ENCODE data around the gene ANKRA2. TPM values are rescaled to one million over a fixed set of nuclear protein-coding genes. Genes with fewer than 3 reads are reported as not detected.

Gene ANKRA2
- total and polyA plus RNA-seq, 10 donors: 20.6 to 35.1 (median 25.0) TPM

DNA sequence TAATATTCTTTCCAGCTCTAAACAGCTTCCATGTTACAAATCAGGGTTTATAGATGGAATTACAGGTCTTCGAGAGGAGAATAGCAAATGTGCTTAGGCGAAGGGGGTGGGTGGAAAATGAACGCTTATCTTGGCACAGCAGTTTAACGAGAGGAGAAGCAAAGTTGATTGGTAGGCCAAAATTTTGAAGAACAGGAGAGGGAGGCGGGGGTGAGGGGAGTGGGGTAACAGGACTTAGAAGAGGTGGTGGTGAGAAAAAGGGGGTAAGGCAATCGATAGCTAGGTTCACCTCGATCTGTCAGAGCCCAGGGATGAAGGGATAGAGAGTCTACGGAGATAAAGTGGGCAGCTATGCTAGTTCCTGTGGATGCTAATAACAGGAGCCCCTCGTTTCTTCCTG, 764 bp downstream of the ANKRA2 start:
- DNase-seq: no peak
- intact Hi-C loops (cut with DNase I; ENCODE audit: low total_unique reads): no loop called here
- Histone ChIP-seq H3K36me3 (peaks cover 3 to 53% (median 24%) of the 10 kb centered on the region in 6 donors), H3K9me3 (no peaks in the 10 kb centered on the region), H3K27me3 (replicated peaks in 1 of 7) (no peaks in the 10 kb centered on the region), H3K27ac (peak overlapping the region; percentile 89 to 98 (median 96)), H3K4me3 (peak overlapping the region; percentile 61 to 96 (median 82)), H3K4me1 (peaks cover 20 to 74% (median 50%) of the 10 kb centered on the region in 6 donors)
- no peak for TF ChIP-seq POLR2AphosphoS5 (IDR thresholded peaks at IDR 0.05)
- no peak for TF ChIP-seq POLR2A (IDR thresholded peaks at IDR 0.05)
- WGBS, 5 donors: 2 to 4% (median 4%) methylated on average over 9 of the region's 9 CpGs

DNA sequence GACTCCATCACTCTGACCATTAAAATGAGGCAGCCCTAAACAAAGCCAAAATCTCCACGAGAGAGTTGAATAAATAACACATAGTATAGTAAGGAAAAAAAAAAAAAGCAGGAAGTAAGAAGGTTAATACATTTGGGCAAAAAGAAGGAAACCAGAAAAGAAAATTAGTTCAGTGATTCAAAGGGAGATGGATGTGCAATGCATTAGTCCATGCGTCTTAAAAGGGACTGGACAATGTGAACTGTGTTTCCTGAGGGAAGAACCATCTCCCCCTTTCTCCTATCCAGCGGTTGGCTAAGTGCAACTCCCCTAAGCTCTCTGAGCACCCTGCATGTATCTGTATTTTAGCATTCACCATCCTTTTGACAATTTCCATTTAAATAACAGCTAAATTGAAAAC, 1.4 kb downstream of the ANKRA2 start:
- H3K9me3 ChIP-seq: no peaks in the 10 kb centered on the region
- H3K36me3 ChIP-seq: peaks cover 3 to 53% (median 30%) of the 10 kb centered on the region in 6 donors
- intact Hi-C loops (cut with DNase I; ENCODE audit: low total_unique reads): no loop called here
- no peaks in the 10 kb centered on the region for H3K27me3 ChIP-seq (replicated peaks in 1 of 7)
- H3K4me3 ChIP-seq: peak overlapping the region in 7 of 8 donors; percentile 72 to 96 (median 85)
- H3K4me1 ChIP-seq: peaks cover 20 to 80% (median 50%) of the 10 kb centered on the region in 6 donors
- no peak for DNase-seq
- TF ChIP-seq POLR2A (IDR thresholded peaks at IDR 0.05) (no peak), CTCF (IDR thresholded peaks at IDR 0.05 in 8 of 11, conservative IDR thresholded peaks at IDR 0.05 in 3 of 11) (no peak), POLR2AphosphoS5 (IDR thresholded peaks at IDR 0.05) (no peak)
- 29 to 43% (median 41%) methylated on average over 3 of the region's 3 CpGs for WGBS, 5 donors
- H3K27ac ChIP-seq: peak overlapping the region in 6 of 8 donors; percentile 93 to 98 (median 96)

- intact Hi-C loops (cut with DNase I; ENCODE audit: low total_unique reads): no loop called here
- no peak overlapping the region for H3K27ac ChIP-seq
- DNase-seq: no peak
- no peaks in the 10 kb centered on the region for H3K27me3 ChIP-seq (replicated peaks in 1 of 7)
- H3K4me3 ChIP-seq: no peak overlapping the region
- no peaks in the 10 kb centered on the region for H3K9me3 ChIP-seq
- peaks cover 3 to 43% (median 15%) of the 10 kb centered on the region in 6 donors for H3K4me1 ChIP-seq
- WGBS, 5 donors: 86 to 100% (median 93%) methylated on average over 1 of the region's 1 CpG
- TF ChIP-seq POLR2AphosphoS5 (IDR thresholded peaks at IDR 0.05): no peak
- TF ChIP-seq POLR2A (IDR thresholded peaks at IDR 0.05): no peak
- no peak for TF ChIP-seq CTCF (IDR thresholded peaks at IDR 0.05 in 8 of 11, conservative IDR thresholded peaks at IDR 0.05 in 3 of 11)
- H3K36me3 ChIP-seq: peaks cover 3 to 90% (median 75%) of the 10 kb centered on the region in 6 donors
Measured at GRCh38 chr5:73558950-73559349, 6.5 kb downstream of the ANKRA2 start.

DNA sequence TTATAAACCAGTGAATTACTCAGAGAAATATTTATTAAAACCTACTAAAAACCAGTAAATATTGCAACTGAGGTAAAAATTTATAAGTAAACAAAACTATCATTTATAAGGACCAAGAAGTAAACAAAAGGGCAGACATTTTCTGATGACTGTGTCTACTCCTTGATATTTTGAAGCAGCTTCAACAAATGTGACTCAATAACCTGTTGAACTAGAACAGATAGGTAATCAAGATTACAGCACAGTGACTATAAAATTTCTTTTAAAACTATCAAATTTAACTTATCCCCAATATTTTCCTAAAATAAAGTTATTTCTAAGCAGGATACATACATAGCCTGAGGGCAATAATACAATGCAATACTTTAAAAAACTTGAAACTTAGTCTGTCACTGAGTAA, 12.8 kb downstream of the ANKRA2 start:
- H3K27ac ChIP-seq: no peak overlapping the region
- TF ChIP-seq POLR2A (IDR thresholded peaks at IDR 0.05): no peak
- no peaks in the 10 kb centered on the region for H3K4me1 ChIP-seq
- H3K27me3 ChIP-seq (replicated peaks in 1 of 7): no peaks in the 10 kb centered on the region
- intact Hi-C loops (cut with DNase I; ENCODE audit: low total_unique reads): no loop called here
- H3K36me3 ChIP-seq: peaks cover 0 to 72% (median 51%) of the 10 kb centered on the region in 6 donors
- no peak for DNase-seq
- no peak overlapping the region for H3K4me3 ChIP-seq
- no peaks in the 10 kb centered on the region for H3K9me3 ChIP-seq

DNA sequence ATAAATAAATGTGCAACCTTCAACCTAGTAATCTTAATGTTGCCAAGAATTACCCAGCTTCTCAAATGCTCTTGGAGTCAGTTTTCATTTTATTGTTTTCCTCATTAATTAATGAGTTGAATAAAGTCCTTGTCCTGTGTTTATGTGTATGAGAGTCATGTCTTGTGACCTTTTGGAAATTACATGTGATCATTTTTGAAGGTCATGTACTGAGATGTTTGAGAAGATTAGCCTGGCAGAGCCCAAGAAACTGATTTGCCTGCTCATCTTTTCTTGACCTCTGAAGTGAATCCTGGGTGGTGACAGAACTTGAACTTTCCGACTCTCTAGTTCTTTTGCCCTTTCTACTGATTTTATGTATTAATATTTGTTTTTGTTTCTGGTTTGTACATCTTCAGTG, 15.4 kb downstream of the ANKRA2 start:
- WGBS, 5 donors: 86 to 97% (median 89%) methylated on average over 1 of the region's 1 CpG
- DNase-seq: no peak
- Histone ChIP-seq H3K36me3 (peaks cover 0 to 46% (median 31%) of the 10 kb centered on the region in 6 donors), H3K27ac (no peak overlapping the region), H3K9me3 (no peaks in the 10 kb centered on the region), H3K27me3 (replicated peaks in 1 of 7) (no peaks in the 10 kb centered on the region), H3K4me3 (no peak overlapping the region), H3K4me1 (no peaks in the 10 kb centered on the region)
- intact Hi-C loops (cut with DNase I; ENCODE audit: low total_unique reads): no loop called here
- TF ChIP-seq POLR2A (IDR thresholded peaks at IDR 0.05): no peak
- TF ChIP-seq CTCF (IDR thresholded peaks at IDR 0.05 in 8 of 11, conservative IDR thresholded peaks at IDR 0.05 in 3 of 11): no peak
- no peak for TF ChIP-seq POLR2AphosphoS5 (IDR thresholded peaks at IDR 0.05)

All from spleen (tissue), 11 donors.